C4-2B (cell line): ENCODE measurements around the gene GTF2H4.

ENCODE experiments used
- CTCF ChIP-seq: fragments of 450-650 bp; conservative IDR thresholded peaks from 2 replicates; pipeline ENCODE4 v1.5.1; 2017; ENCODE audit warnings: mild to moderate bottlenecking
- ZFX ChIP-seq: fragments of 450-650 bp; IDR thresholded peaks from 2 replicates; pipeline ENCODE4 v1.6.1; 2017

GRCh38 chr6:30915591-30915946 lies 7.6 kb downstream of the GTF2H4 start:
- TF ChIP-seq CTCF (peak; percentile 84), ZFX (no peak)
